Large intestine (tissue), 3 donors: Measurements from ENCODE around the gene AJUBA. TPM values are rescaled to one million over a fixed set of nuclear protein-coding genes. Genes with fewer than 3 reads are reported as not detected.

Experiments used
- DNase-seq, 2 donors: peaks; one replicate each; pipeline versions ENCODE4 v3.0.0 to v3.0.0-alpha.2; 2013
- H3K27ac ChIP-seq: one replicate; pipeline ENCODE4 v1.5.1; 2013; ENCODE audit warnings: low read length
- H3K27me3 ChIP-seq: 2 replicates; pipeline ENCODE4 v1.6.1; 2013; ENCODE audit warnings: low read length; ENCODE audit not compliant: control insufficient read depth, insufficient read depth
- H3K36me3 ChIP-seq: 2 replicates; pipeline ENCODE4 v1.6.1; 2013; ENCODE audit warnings: low read length; ENCODE audit not compliant: control insufficient read depth, insufficient read depth
- H3K4me1 ChIP-seq: one replicate; pipeline ENCODE4 v1.6.1; 2013; ENCODE audit warnings: low read length; ENCODE audit not compliant: control insufficient read depth, insufficient read depth
- H3K4me3 ChIP-seq: one replicate; pipeline ENCODE4 v1.5.1; 2013; ENCODE audit warnings: low read length
- H3K9me3 ChIP-seq: one replicate; pipeline ENCODE4 v1.6.1; 2013; ENCODE audit warnings: mild to moderate bottlenecking, low read depth, low read length, moderate library complexity; ENCODE audit not compliant: control insufficient read depth
- WGBS: methylation state at CpG from one replicate; pipeline ENCODE4 v1.1.5; 2013; ENCODE audit warnings: low lambda C conversion rate; ENCODE audit not compliant: insufficient coverage; 5-methylcytosine and 5-hydroxymethylcytosine counted together
- polyA plus RNA-seq: library from polyadenylated mRNA; unstranded; fragments of 120-200 nt; gene quantifications from one replicate; pipeline ENCODE4 v1.2.1, GENCODE V29; 2013

Gene AJUBA
- polyA plus RNA-seq, 1 donor, result 22.0 TPM

GRCh38 chr14:22922294-22922693, 60.1 kb downstream of the AJUBA start:
- DNase-seq, result no peak
- Histone ChIP-seq H3K9me3 (no peaks in the 10 kb centered on the region), H3K27me3 (no peaks in the 10 kb centered on the region), H3K4me3 (no peak overlapping the region), H3K4me1 (peaks cover 26% of the 10 kb centered on the region), H3K27ac (peak overlapping the region; percentile 65), H3K36me3 (peaks cover 57% of the 10 kb centered on the region)
- no CpG with 5 or more reads among the region's 2 CpGs for WGBS

Other genes starting within 250 kb of the AJUBA start
- gene OXA1L, start 215.9 kb downstream of the AJUBA start, polyA plus RNA-seq, result 123 TPM
- 660 TPM for gene SLC7A7, start 167.1 kb downstream of the AJUBA start, polyA plus RNA-seq
- gene MRPL52, start 152.7 kb downstream of the AJUBA start, polyA plus RNA-seq, result 115 TPM
- gene MMP14, start 146.0 kb downstream of the AJUBA start, polyA plus RNA-seq, result 108 TPM
- 92.8 TPM for gene LRP10, start 110.8 kb downstream of the AJUBA start, polyA plus RNA-seq
- gene REM2, start 99.3 kb downstream of the AJUBA start, polyA plus RNA-seq, result 0.72 TPM
- gene RBM23, start 63.4 kb downstream of the AJUBA start, polyA plus RNA-seq, result 81.9 TPM
- 65.2 TPM for gene PRMT5, start 53.2 kb downstream of the AJUBA start, polyA plus RNA-seq
- 45.8 TPM for gene HAUS4, start 25.5 kb downstream of the AJUBA start, polyA plus RNA-seq
- 15.1 TPM for gene C14orf93, start 27.6 kb upstream of the AJUBA start, polyA plus RNA-seq
- gene PSMB5, start 52.3 kb upstream of the AJUBA start, polyA plus RNA-seq, result 112 TPM
- not detected for gene PSMB11, start 59.7 kb upstream of the AJUBA start, polyA plus RNA-seq
- 10.5 TPM for gene CDH24, start 75.0 kb upstream of the AJUBA start, polyA plus RNA-seq
- gene ACIN1, start 112.6 kb upstream of the AJUBA start, polyA plus RNA-seq, result 225 TPM
- gene C14orf119, start 113.0 kb upstream of the AJUBA start, polyA plus RNA-seq, result 60.9 TPM
- gene CIROP, start 122.4 kb upstream of the AJUBA start, polyA plus RNA-seq, result 0.01 TPM
- 0.07 TPM for gene CEBPE, start 136.7 kb upstream of the AJUBA start, polyA plus RNA-seq
- 94.4 TPM for gene SLC7A8, start 201.1 kb upstream of the AJUBA start, polyA plus RNA-seq